ENCODE results near the gene FILIP1L.

DNA sequence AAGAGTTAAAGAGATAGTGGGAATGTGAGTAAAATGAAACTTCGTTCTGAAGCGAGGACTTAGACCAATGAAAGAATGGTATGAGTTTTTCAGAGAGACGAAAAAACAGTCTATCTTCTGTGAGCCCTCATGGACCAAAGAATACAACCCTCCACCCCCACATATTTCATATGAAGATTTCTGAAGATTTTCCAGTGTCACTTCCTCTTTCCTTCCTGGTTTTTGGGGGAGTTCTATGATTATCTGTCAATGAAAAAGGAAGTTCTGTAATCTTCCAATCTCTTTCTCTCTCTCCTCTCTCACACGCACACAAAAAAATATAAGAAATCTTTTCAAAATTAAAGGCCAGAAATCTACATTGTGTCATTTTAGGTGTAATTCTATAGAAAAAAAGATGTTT lies 269.0 kb downstream of the FILIP1L start:
- TF ChIP-seq, protein P1, sequence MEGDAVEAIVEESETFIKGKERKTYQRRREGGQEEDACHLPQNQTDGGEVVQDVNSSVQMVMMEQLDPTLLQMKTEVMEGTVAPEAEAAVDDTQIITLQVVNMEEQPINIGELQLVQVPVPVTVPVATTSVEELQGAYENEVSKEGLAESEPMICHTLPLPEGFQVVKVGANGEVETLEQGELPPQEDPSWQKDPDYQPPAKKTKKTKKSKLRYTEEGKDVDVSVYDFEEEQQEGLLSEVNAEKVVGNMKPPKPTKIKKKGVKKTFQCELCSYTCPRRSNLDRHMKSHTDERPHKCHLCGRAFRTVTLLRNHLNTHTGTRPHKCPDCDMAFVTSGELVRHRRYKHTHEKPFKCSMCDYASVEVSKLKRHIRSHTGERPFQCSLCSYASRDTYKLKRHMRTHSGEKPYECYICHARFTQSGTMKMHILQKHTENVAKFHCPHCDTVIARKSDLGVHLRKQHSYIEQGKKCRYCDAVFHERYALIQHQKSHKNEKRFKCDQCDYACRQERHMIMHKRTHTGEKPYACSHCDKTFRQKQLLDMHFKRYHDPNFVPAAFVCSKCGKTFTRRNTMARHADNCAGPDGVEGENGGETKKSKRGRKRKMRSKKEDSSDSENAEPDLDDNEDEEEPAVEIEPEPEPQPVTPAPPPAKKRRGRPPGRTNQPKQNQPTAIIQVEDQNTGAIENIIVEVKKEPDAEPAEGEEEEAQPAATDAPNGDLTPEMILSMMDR (IDR thresholded peaks at IDR 0.05): no peak
- TF ChIP-seq POLR2AphosphoS5 (IDR thresholded peaks at IDR 0.05) (no peak), POLR2A (IDR thresholded peaks at IDR 0.05) (no peak)

Measured in breast epithelium (tissue), 3 donors.